HG03565 (cell line): Measurements from ENCODE around the gene IL1R2.

Experiments
- ATAC-seq: cut with Tn5 transposase; IDR thresholded peaks from one replicate; pipeline ENCODE4 v1.9.1; 2021; ENCODE audit warnings: mild to moderate bottlenecking, moderate library complexity; ENCODE audit not compliant: unreplicated experiment

Gene IL1R2

DNA sequence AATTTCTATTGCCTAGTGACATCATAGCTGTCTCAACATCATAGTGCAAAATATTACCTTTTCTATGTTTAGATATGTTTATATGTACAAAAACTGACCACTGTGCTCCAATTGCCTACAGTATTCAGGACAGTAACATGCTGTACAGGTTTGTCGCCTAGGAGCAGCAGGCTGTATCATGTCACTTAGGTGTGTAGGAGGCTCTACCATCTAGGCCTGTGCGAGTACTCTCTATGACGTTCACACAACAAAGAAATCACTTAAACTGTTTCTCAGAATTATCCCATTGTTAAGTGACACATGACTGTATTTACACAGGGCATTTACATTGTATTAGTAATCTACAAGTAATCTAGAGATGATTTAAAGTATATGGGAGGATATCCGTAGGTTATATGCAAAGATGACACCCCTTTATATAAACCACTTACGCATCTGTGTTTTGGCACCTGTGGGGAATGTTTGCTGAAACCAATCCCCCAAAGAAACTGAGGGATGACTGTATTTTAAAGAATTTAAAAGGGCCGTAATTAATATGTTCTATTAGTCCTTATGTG lies 24.7 kb downstream of the IL1R2 start:
- no peak for ATAC-seq

DNA sequence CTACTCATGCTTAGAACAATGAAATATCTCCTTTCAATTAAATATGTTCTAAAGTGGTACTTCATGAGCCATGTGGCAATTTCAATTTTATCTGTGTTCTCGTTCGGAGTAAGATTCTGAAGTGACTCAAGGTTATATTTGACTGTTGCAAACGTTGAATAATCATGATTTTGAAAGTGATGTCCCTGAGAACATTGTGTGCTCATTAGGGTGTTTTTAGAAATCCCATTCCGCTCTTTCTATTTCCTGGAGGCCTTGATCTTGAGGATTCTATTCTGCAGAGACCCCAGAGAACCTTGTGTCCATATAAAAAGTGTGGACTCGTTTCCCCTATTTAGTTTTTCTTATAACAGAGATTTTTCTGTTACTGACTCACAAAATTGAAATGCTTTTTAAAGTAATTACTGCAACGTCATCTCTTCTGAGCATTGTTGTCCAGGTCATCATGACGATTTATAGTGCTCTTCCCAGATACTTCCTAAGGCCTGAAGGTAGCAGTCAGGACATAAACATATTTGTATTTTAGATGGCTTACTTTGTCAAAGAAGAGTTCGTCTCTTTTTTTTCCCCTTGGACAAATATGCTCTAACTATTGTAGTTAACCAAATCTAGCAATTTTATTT lies 27.2 kb downstream of the IL1R2 start:
- no peak for ATAC-seq

DNA sequence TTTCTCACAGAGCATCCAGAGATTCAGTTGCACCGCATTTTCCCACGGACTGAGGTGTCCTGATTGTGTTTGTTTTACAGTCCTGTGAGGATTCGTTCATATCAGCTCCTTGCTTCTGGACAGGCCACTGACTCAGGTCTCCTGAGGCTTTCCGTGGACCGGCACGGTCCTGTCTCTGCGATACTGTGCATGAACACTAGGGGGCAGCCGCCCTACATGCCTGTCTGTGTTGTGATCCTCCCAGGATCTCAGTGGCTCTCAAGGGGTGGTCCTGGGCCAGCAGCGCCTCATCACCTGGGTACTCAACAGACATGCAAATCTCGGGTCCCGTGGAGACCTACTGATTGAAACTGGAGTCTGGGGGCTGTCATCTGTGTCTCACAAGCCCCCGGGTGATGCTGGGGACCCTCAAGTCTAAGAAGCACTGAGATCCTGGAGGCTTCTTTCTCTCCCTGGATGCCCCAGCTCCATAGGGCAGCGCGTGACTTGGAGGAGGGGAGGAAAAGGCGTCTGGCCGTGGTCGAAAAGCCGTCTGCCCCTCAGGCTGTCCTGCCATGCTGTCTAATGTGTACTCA lies 28.9 kb downstream of the IL1R2 start:
- no peak for ATAC-seq

DNA sequence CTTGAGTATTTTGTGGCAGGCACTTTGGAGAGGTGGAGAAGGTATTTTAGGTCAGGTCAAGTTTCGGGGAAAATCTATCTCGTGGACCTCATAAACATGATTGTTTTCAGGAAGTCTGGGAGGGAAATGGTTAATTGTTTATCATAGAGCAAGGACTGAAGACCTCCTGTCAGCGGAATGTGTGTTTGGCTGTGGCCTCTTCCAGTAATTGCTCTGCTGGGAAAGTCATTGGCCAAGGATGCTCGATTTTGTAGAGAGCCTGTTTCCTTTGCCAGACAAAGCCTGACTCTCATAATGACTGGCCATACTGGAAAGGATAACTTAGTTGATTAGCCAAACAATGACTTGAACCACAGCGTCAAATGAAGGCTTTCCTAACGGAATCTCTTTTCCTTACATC lies 30.0 kb downstream of the IL1R2 start:
- no peak for ATAC-seq

DNA sequence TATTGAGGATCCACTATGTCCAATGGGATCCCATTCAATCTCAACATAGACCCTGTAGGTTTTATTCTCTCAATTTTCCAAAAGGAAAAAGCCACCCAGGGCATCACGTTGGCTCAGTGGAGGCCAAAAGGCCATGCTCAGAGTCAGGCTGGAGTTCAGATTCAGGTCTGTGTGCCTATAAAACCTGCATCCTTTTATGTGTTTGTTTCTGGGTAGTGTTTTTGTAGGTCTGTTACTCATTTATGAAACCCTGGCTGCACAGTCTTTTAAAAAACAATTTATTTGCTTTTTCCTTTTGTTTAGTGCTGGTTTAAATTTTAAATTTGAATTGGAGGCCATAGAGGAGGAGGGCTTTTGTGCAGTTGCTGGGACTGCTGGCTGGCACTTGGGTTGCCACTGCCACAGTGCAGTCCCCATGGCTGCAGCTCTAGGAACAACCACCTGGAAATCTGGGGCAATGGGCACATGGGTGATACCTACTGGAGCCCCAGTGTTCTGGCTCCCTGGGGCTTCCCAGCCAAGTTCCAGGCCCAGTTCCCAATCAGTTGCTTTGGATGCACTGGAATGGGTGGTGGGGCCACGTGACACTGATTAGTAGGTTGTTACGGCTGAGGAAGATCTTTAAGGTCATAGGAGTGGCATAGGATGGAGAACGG lies 31.3 kb downstream of the IL1R2 start:
- no peak for ATAC-seq

DNA sequence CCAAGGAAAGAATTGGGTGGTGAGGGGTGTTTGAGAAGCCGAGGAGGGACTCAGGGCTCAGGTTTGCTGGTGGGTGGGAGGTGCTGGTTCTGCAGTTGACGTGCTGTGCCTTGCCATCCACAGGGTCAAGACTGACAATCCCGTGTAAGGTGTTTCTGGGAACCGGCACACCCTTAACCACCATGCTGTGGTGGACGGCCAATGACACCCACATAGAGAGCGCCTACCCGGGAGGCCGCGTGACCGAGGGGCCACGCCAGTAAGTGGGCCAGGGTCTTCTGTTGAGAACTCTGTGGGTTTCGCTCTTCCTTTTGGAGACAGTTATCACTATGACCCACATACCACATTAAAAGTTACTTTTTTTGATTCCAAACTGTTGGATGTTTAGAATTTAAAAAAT lies 32.6 kb downstream of the IL1R2 start:
- no peak for ATAC-seq

DNA sequence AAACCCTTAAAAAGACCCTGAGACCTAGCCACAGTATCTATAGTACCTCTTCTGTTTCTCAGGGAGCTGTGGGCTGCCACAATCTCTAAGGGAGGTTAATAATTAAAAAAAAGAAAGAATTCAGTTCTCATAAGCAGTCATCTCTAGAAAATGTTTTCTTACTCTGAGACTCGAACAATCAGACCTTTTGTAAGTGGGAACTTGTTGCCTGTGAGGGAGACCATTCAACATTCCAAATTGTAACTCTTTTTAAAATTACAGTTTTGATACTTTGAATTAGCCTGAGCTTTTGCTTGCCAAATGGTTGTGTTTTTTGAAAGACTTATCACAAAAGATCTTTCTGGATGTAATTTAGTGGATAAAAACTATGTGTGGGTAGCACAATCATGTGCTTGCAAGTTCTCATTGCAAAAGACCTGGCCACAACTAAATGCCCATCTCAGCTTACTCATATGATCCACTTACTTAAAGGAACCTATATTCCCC lies 33.3 kb downstream of the IL1R2 start:
- ATAC-seq: peak; percentile 52

DNA sequence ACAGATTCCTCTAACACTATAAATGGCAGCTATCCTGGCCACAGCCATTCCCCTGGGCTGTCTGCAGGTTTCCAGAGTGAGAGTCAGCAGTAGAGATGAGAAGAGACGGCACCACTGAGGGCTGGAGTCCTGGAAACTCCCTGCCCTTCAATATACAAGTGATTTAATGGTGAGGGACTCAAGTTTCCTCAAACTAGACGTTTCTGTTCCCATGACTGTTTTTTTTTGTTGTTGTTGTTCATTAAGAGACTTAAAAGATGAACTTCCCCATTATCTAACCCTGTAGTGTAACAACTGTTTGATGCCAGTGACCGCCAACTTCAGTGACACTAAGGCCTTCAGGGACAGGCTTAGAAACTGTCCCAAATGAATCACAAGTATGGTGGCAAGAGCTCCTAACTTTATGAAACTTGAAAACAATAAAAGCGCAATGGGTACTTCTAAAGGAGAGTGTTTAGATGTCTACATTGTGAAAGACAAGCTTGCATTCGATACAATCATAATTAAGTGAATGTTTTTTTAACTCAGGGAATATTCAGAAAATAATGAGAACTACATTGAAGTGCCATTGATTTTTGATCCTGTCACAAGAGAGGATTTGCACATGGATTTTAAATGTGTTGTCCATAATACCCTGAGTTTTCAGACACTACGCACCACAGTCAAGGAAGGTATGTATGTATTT lies 34.0 kb downstream of the IL1R2 start:
- no peak for ATAC-seq

DNA sequence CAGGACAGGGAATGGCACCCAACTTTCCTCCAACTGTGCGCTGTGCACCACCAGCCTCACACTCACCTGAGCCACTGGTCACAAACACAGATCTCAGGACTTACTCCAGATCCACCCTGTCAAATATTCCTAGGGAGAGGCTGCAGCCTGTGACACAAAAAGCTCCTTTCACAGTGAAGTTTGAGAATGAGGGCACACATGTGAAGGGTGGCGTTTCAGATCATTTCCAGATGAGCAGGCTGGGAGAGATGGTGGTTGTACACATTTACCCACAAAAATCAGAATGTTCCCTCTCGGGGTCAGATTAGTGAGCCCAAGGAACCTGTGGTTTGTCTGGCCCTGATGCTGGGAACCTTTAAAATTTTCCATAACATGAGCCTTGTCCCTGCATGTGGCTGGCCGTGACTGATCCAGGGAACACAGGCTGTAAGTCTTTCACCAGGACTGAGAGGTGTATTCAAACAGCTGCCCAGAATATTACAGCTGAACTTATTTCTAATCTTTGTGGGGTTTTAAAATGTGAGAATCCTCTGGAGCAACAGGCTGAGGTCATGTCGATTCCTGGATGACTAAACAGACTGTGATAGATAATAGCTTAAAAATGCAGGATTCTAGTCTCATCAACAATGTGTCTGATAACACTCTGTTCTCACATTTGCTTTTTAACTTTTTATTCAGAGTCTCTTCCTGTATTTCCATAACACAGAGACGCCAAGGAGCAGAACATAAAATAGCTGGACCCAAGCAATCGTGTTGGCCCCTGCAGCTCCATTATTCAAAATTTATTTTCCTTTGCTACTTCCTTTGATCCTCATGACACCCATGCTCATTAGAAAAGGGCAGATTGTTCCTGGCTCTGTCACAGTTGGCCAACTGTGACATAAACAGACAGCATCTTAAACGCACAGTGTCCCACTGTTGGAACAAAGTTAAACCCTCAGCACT lies 35.5 kb downstream of the IL1R2 start:
- no peak for ATAC-seq

DNA sequence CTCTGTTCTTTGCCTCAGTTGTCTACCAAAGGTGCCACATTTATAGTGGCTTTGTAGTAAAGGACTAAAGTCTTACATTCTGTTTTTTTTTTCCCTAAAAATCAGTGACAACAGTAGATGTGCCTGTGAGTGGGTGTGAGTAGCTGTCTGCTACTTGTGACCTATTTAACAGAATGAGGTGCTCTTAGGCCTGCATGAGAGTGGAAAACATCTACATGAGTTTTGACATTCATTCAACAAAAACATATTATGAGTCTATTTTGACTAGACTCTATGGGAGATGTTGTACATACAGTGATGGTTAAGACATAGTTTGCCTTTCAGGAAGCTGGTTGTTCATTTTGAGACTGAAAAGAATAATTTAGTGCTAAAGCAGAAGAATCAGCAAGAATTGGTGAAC lies 36.7 kb downstream of the IL1R2 start:
- ATAC-seq: no peak

DNA sequence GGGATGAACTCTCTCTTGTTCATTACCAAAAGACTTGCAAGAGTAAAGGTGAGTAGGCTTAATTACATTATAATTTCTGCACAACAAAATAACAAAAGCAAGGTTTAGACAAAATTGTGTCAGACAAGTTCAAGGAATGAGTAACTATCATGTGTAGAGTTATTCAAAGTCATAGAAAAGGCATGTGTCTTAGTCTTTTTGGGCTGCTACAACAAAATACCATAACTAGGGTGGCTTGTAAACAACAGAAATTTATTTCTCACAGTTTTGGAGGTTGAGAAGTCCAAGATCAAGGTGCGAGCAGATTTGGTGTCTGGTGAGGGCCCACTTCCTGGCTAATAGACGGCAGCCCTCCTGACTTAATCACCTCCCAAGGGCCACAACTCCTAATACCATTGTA lies 37.6 kb downstream of the IL1R2 start:
- no peak for ATAC-seq

DNA sequence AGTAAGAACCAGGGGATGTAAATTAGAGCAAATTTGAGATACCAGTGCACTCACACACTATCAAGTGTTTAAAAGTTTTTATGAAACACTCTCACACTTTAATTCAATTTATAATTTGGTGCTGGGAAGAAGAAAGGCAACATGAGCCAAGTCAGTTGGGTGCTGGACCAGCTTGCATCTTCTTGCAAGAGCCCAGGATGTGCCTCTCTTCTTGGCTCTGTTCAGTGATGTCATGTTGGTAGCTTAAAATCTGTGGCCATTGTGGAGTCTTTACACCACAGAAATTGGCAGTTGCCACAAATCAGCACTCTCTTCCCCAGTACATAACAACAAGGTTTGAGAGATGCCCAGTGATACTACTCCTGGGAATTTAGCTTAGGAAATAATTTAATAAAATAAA lies 38.2 kb downstream of the IL1R2 start:
- ATAC-seq: no peak

DNA sequence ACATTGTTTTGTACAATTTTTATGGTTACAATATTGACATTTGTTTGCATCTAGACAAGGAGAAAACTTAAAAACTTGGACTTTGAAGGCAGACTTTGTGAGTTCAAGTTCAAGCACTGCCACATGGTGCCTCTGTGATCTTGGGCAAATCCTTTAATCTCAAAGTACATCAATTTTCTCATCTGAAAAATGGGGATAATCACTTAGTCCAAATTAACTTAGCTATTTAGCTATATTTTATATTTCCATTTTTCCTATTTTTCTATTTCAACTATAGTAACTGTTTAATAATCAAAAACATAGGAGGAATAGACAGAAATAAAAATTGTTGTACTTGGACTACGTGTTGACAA lies 38.7 kb downstream of the IL1R2 start:
- ATAC-seq: no peak

DNA sequence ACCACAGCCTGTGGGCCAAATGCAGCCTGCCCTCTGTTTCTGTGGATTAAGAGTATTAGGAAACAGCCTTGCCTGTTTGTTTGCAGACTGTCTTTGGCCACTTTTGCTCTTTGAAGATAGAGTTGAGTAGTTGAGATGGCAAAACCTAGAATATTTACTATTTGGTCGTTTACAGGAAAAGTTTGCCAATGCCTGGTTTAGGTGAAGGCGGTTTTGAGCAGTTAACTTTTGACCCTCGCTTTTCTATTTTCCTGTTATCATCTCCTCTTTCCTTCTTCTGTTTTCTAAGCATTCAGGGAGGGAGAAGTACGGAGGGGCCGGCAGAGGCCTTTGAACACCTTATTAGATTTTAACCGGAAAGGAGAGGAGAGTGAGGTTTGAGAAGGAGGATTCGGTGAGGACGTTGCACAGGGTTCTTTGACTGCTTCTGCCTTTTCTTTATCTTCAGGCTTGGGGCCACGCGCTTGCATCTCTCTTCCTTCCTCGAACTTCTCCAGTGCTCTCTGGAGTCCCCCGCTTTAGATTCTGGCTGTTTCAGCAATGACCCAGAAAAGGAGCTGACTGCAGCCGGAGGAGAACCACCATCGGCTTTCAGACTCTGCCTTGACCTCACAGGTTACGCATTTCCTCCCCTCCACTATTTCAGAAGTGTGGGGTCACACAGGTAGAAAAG lies 39.2 kb downstream of the IL1R2 start:
- no peak for ATAC-seq

DNA sequence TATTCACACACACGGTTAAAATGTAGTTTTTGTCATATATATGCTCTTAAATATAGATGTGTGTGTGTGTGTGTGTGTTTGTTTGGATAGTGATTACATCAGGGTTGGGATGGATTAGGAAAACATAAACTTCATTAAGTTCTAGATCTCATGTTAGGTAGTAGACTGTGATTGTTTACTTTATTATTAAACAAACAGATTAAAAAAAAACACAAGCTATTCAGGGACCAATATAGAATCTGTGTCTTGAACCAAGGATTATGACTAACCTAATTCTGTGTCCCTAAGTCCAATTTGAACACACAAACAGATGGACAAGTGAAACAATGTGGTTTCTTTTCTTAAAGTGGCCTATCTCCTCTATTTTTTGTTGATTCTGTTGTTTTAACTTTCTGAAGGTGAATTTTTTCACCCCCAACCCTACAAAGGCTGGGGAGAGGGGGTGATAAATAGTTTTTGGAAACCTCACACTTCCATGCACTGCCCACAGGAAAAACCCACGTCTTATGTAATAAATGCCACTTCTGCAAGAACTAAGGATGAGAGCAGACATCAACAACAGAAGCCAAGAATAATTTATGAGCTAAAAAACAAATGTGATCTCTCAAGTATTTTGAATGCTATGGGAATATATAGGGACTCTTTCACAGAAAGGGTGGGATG lies 40.7 kb downstream of the IL1R2 start:
- no peak for ATAC-seq

DNA sequence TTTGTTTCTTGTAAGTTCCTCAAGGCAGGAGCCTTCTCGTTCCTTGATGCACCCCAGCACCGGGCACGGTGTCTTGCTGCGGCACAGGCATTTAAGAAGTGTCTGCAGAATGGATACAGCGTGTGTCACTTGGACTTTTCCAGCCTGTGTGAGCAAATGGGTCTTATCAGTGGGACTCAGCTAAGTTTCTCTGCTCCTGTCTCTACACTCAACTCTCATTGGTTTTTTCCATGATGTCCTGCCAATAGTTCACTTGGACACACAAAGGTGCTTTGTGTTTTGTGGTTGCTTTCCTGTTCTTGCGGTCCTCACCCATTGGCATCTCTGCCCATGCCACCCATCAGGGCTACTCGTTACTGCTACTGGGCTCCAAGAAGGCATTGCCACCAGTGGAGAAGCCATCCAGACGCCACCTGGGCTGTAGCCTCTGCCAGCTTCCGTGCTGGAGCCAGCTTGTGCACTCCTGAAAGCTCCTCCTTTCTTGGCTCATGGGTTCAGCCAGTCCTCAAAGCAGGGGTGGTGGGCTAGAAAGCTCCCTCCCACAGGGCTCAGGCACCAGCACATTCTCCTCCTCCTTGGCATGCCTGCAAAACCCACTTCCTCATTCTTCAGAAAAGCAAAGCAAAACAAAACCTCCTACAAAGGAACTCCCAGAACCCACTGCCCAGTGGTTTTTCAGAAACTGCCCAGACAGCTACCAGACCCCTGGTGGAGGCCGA lies 41.4 kb downstream of the IL1R2 start:
- ATAC-seq: no peak

DNA sequence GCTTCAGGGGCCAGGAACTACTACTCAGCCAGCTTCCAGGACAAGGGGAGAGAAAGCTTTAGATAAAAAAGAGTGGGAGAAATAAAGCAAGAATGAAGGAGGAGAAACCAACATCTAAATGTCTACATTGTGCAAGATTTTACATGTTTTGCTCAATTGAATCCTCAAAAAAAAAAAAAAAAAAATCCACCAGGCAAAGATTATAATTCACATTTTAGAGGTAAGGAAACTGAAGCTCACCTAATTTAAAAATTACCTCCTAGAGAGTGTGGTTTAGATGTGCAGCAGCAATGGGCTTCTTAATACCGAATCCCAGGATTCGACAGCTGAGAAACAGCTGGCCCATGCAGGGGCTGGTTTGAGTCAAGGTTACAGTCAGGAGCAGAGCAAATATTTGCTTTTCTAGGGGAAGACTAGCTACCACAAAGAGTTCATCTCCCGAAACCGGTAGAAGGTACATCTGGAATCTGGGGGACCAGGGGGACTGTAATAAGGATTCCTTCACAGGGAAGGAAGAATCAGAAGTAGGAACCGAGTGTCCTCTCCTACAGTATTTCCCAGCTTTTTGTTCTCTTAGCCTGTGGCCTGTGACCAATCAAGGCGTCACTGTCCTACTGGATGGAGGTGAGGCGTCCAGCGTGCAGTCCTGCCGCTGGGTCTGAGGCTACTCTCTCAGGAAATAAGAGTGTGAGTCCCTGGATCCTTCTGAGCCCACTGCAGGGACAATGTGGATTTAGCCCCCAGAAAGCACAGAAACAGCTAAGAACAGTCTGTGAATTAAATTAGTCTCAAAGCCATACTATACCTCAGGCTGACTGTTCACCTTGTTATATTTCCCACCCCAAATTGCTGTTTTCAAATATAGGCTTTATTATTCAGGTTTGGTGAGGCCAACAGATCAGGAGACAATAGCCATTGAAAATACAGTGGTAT lies 42.3 kb downstream of the IL1R2 start:
- no peak for ATAC-seq
